Measurements from ENCODE around the gene SCD5.

DNA sequence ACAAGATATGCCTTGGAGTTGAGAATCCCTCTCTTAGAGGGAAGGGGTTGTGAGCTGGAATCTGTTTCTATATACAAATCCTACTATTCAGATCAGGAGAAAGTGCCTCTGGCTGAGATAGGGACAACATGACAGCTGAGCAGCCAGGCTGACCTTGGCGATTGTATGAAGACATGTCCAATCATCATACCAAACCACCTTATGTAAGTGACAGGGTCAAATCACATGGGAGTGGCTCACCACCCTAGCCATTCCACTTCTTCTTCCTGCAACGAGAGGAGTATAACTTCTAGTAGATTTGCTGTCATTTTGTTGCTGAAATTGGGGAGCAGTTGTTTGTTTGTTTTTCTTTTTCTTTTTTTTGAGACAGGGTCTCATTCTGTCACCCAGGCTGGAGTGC is 188.6 kb downstream of the SCD5 start:
- TF ChIP-seq, protein P1, sequence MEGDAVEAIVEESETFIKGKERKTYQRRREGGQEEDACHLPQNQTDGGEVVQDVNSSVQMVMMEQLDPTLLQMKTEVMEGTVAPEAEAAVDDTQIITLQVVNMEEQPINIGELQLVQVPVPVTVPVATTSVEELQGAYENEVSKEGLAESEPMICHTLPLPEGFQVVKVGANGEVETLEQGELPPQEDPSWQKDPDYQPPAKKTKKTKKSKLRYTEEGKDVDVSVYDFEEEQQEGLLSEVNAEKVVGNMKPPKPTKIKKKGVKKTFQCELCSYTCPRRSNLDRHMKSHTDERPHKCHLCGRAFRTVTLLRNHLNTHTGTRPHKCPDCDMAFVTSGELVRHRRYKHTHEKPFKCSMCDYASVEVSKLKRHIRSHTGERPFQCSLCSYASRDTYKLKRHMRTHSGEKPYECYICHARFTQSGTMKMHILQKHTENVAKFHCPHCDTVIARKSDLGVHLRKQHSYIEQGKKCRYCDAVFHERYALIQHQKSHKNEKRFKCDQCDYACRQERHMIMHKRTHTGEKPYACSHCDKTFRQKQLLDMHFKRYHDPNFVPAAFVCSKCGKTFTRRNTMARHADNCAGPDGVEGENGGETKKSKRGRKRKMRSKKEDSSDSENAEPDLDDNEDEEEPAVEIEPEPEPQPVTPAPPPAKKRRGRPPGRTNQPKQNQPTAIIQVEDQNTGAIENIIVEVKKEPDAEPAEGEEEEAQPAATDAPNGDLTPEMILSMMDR (IDR thresholded peaks at IDR 0.05): no peak
- TF ChIP-seq POLR2A (IDR thresholded peaks at IDR 0.05): no peak

Measured in right lobe of liver (tissue), 4 donors.